NCI-H2029 treated with DMSO at 0.1 percent for 48 hours (cell line): ENCODE measurements around the gene PGR.

Source experiments
- DNase-seq: peaks from one replicate; lab custom pipeline; 2025; lab: John Stamatoyannopoulos, UW

Gene PGR

DNA sequence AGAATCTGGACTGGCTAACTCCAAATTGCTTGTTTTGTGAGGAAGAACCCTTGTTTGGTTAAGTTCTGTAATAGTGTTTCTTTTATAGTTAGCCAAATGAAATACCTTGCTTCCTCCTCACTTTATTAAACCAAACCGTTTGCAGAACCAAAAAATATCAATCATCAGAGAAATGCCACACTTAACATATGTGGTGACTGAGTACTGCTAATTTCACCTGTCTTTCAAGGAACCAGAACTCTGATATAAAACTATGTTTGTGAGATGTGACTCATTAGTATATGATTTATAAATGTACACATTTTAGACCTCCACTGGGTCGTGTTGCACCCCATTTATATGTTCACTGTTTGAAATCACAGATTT, 119.9 kb downstream of the PGR start:
- DNase-seq = no peak

DNA sequence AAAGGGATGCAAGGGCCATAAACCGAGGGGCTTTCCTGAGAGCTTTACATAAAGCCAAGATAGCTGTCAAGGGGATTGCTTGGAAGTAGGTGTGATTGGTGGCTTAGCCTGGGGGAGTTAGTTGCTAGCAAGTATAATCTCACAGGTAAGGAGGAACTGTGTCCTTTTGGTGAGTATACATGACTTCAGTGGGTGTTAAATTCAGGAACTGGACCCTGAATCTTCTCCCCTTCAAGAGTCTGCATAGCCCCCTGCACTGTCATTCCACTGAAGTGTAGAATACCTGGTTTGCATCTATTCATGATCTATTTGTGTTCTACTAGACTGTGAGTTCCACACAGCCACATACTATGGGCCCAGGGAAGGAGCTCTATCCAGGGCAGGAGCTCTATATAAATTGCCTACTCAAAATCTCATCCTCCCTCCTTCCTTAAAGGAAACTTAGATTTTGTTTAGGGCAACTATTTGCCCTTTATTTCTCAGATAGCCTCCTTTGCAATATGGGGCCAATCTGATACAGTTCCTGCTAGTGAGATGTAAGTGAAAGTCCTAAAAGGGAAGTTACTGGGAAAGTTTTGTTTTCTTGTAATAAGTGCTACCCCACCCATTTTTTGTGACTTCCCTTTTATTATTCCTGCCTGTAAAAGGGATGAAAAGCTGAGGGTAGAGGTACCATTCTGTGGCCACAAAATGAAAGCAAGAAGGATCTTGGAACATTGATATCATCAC, 120.5 kb downstream of the PGR start:
- no peak for DNase-seq

DNA sequence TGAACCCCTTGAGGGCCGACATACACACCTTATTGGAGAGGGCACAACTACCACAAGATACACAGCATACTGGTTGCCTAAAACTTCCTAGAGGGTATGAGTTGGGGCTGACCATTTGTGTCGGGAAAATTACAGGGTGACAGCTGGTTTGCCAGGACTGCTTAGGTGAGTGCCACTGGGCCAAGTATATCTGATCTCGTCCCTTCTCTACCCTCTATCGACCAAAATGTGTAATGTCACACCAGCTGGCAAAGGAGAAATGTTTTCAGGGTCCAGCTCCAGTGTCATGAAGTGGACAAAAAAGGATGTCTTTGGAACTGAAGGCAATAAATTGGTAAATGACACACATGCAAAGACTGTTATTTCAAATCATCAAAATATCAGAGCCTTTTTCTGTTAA, 126.1 kb downstream of the PGR start:
- DNase-seq = no peak

DNA sequence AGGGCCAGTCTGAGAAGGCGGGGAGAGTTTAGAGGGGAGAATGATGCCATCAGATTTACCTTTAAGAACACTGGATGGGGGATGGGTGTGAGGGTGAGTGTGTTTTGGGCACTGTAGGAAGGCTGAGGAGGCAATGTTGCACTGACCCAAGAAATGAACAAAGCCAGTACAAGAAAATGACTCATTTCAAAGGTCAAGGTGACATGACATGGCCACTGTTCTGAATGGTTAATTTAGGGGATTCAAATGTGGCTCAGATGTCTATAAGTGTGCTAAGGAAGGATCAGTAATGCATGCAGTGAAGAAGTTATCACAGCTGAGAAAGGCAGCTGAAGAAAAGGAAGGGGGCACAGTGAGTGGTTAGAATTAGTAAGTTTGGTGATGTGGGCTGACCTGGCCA, 129.9 kb downstream of the PGR start:
- DNase-seq = no peak

DNA sequence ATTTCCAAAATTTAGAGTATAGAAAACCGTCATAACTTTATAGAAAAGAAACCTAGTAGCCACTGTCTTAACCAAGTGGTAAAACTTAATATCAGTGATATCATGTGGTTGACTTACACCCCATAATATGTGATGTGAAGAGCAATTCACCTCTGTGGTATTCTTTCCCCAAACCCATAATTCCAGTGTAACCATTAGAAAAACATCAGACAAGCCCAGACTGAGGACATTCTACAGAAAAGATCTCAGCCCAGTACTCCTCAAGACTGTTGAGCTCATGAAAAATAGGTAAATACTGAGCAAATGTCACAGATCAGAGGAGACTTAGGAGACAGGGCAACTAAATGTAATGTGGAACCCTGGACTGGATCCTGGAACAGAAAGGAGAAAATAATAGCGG, 134.6 kb downstream of the PGR start:
- DNase-seq = no peak

DNA sequence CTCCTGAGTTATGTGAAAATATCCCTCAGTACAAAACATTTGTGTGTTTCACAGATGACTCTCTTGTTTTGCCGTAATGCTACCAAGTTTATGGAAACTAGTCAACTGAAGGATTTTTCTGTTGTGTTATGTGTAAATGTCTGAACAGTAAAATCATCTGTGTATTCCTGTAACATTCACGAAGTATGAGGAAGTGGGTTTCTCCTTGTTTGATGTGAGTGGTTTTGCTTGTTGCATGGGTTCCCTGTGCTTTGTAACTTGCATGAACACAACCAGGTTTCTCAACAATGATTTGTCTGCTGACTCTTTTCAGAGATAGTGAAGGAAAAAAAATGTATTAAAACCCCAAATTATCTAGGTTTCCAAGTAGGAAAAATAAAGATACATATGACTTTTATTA, 138.1 kb downstream of the PGR start:
- no peak for DNase-seq

DNA sequence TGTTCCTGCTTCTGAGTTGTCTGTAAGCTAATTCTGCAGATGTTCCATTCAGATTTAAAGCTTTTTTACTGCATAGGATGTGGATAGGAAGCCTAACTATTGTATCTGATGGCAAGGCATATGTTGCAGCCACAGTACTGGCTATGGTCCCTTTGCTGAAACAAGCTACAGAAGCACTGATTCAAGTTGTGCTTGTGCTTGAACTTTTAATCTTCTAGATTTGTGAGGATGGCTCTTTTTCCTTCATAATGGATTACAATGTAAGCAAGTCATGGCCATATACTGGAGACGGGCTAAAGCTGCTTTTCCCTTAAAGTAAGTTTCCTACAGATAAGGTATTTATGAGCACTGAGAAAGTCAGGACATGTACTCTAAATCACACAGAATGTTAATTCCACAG, 138.7 kb downstream of the PGR start:
- DNase-seq = no peak

DNA sequence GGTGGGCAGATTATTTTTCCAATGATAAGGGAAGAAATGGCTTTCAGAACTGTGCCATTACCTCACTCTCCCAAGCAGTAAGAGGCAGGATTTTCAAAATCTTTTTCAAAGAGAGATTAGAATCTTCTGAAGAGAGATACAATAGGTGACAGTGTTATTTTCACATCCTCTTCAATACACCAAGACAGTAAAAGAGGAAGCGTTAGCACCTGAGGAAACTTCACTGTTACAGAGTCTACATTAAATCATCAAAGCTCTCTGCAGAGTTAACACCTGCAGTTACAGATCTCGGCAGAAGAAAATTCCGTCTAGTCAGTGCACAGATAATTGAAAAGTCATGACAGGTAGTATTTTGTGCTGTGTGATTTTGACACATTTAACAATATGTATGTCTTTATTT, 144.9 kb downstream of the PGR start:
- no peak for DNase-seq

DNA sequence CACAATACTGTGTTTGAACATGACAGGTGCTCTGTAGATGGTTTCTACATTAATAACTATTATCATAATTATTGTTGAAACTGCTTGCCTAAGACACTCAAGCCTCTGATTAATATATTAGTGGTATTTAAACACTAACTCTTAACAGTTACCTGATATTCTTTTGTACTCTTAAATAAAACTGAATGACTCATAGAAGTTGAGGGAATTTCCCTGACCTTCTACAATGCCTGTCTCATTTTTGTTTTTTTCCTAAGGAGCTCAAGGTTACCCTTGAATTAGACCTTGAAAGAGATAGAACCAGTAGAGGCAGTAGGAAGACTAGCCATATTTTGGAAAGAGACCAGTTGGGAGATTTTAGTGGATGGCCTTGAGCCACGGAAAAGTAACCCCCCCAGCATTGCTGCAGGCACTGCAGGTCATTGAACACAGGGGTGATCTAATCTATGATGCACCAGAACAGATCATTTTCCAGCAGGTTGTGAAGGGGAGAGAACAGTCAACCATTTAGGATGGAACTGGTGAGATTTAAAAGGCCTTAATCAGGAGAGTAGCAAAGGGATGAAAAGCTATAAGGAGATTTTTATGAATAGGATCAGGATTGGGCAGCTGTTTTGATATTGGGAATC, 148.3 kb downstream of the PGR start:
- no peak for DNase-seq

DNA sequence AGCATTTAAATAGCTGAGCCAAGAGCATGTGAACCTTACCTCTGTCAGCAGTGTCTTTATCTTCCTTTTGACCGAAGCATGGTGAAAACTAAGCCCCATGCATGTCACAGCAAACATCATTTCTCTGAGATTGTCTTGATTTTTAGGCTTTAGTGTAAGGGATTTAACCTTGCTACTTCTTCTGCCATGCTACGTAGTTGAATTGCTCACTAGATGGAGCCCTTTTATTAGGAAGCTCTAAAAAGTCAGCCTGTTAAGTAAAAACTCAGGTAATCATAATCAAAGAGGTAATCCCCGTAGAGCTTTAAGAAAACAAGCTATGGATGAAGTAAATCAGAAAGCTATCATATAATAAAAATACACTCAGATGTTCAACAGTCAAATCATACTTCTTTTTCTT, 149.5 kb downstream of the PGR start:
- DNase-seq = no peak
